GM18873 (cell line): ENCODE results near the gene BTF3L4.

Experiments used
- ATAC-seq: cut with Tn5 transposase; IDR thresholded peaks from one replicate; pipeline ENCODE4 v1.9.1; 2021; ENCODE audit warnings: mild to moderate bottlenecking, moderate library complexity, moderate number of reproducible peaks; ENCODE audit not compliant: unreplicated experiment, low FRiP score

Gene BTF3L4

GRCh38 chr1:52122384-52122783 is 66.3 kb downstream of the BTF3L4 start:
- no peak for ATAC-seq

- ATAC-seq = no peak
Measured at GRCh38 chr1:52123622-52124021, 67.5 kb downstream of the BTF3L4 start.

DNA sequence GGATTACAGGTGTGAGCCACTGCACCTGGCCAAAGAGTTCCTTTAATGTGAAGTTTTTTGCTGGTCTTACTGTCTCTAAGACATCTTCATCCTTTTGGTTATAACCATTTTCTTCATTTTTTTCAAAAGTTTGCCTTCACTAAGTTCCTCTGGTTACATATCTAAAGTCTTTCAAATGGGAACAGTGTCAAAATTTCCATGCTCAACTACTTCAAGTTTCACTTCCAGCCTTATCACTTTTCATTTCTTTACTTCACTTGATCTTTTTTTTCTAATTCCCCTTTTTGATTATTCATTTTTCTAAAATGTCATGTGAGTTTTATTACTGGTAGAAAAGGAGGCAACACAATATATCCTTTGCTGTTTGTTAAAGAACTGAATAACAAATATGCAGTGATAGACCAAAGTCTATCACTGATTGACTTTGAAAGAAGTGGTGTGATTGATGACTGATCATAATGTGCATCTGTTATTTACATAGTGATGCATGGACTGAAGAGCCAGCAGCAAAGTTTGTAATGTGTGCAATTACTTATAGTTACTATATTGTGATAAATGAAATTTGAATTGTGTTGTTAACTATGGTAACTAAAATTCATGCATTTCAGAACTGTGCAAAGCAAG is 69.8 kb downstream of the BTF3L4 start:
- no peak for ATAC-seq

GRCh38 chr1:52127181-52128180 is 71.4 kb downstream of the BTF3L4 start:
- no peak for ATAC-seq

GRCh38 chr1:52139817-52140540 is 83.9 kb downstream of the BTF3L4 start:
- no peak for ATAC-seq
